G401.6 (cell line): ENCODE results near the gene SIX2.
A peak's percentile ranks its signal among the peaks of the same experiment; 100 is the strongest.

ENCODE experiments used
- FAIRE-seq: peaks from 2 replicates; lab custom pipeline; 2012; peaks lifted over from hg19 to GRCh38; lab: Jason Lieb, UNC

SIX2 gene

GRCh38 chr2:45000921-45001868 lies 8.1 kb downstream of the SIX2 start:
- no peak for FAIRE-seq

GRCh38 chr2:45000341-45000901 lies 8.8 kb downstream of the SIX2 start:
- FAIRE-seq, result no peak

DNA sequence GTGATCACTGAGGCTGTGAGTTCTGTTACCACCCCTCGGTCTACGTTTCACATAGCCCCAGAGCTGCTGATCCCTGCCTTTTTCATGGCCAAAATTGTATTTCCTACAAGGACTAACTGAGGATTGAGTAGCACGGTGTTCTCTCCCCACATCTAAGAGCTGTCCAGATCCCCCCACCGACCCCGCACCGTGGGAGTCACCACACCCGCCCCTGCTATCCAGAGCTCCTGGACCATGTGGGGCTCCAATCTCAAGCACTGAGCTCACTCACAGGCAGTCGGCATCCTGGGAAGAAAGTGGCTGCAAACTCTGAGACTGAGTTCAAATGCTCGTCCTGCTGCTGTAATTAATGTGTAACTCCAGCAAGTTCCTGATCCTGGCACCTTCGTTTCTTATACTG lies 9.7 kb downstream of the SIX2 start:
- FAIRE-seq, result no peak

GRCh38 chr2:44997963-44998362 lies 11.3 kb downstream of the SIX2 start:
- no peak for FAIRE-seq

DNA sequence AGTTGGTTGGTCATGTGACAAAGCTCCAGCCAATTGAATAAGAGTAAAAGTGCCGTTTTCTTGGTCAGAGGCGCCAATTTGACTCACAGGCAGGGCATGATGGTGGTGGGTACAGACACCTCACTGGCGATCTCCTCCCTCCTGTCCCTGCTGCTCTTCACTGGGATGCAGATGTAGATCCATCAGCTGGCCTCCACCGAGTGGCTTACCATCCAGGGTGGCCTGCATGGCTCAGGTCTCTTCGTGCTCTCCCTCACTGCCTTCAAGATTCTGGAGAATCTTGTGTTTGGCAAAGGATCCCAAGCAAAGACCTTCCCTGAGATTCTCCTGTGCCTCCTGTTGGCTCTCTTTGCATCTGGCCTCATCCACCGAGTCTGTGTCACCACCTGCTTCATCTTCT lies 12.9 kb downstream of the SIX2 start:
- no peak for FAIRE-seq

DNA sequence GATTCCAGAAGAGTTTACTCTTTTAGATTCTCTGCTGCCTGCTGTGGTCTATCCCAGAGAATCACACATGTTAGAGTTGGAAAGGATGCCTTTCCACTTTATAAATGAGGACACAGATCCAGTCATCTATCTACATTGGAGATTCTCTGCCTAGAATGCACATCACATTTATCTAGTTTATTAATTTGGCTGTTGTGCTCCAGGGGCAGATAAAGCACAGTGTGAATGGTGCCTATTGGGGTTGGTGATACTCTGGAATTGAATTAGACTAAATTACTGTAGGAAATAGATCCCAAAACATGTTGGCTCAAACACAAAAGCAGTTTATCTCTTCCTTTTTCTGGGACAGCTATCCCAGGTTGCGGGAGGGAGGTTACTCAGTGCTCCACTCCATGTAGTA lies 14.9 kb downstream of the SIX2 start:
- FAIRE-seq, result no peak

- no peak for FAIRE-seq
Measured at GRCh38 chr2:44989176-44989575, 20.1 kb downstream of the SIX2 start.

- no peak for FAIRE-seq
Measured at GRCh38 chr2:44983836-44984604, 25.2 kb downstream of the SIX2 start.

- peak; percentile 79 for FAIRE-seq
Measured at GRCh38 chr2:44981714-44982108, 27.5 kb downstream of the SIX2 start.

DNA sequence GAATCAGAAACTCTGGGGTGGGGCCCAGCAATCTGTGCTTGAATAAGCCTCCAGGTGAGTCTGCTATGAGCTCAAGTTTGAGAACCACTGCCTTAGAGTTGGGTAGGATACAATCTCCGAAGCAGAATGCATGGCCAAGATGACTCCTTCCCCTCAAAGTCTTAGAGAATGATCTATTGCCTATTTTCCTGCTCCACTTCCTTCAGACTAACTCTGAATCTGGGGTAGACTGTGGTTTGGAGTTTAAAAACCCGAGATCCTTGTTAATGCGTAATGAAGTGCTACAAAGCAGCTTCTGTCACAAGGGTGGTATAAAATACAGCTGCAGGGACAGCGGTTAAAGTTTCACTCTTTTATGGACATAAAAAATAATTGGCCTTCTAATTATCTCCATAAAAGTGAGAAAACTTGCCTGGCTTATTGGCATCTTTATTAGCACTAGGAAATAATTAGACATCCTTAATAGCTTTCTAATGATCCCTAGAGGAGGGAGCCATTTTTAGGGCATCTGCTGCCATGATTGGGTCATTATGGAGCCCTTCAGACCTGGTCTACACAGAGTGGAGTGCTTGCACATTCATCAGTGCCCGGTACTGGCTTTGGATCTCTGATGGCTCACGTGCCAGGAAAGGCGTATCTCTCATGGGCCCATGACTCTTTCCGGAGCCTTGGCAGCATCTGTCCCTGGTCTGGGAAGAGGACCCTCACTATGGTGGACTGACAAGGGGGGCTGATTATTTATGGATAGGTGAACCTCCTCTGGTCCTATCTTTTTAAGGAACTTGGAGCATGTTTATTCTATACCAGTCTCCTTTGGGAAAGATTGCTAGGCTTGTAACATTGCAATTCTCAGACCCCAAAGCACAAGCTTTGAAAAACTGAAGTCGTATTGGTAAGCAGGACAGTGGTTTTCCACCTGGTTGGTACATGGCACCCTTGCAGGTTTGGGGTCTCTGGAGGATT lies 28.2 kb downstream of the SIX2 start:
- FAIRE-seq, result no peak

DNA sequence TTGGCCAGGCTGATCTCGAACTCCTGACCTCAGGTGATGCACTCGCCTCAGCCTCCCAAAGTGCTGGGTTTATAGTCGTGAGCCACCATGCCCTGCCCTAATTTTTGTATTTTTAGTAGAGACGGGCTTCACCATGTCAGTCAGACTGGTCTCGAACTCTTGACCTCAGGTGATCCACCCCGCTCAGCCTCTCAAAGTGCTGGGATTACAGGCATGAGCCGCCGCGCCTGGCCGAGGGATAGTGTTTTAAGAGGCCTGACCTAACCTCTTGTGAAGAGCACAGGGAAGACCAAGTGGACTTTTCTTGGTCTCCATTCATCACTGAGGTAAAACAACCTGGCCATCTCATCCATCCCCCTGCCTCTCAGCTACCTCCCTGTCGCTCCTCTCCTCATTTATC lies 29.7 kb downstream of the SIX2 start:
- FAIRE-seq, result no peak

DNA sequence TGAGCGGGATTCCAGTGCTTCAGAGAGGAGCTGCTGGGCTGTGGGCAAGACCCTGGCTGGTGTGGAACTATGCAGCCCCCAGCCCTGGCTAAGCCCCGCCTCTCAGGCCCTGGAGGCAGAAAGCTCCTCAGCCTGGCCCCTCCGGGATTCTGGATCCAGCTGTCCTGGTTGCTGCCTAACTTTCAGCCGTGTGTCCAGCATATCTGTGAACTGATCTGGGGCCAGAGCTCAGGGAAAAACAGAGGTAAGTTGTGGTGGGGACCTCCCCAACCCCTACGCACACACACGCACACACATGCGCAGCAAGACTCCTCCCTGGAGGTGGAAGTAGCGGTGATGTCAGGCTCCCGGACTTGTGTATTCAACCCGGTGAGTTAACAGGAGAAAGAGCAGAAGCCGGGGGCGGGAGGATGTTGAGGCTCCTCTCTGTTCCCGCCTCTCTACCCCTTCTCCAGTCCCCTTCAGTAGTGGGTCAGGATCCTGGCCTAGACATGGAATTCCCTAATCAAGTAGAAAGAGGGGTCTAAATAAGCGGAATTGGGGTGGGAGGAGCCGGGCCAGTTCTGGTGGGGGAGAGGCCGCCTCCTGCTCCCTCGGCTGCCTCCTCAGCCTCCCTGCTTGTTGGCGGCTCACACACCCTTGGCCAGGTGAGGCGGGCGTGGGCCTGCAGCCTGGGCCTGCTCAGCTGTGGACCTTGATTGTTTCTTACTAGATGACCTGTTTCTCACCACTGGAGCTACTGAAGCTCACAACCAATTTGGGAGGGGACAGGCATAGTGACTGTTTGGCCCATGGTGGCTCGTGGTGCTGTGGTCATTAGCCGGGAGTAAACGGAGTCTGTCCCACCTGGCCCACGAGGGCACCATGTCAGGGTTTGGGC lies 33.4 kb downstream of the SIX2 start:
- FAIRE-seq, result no peak

DNA sequence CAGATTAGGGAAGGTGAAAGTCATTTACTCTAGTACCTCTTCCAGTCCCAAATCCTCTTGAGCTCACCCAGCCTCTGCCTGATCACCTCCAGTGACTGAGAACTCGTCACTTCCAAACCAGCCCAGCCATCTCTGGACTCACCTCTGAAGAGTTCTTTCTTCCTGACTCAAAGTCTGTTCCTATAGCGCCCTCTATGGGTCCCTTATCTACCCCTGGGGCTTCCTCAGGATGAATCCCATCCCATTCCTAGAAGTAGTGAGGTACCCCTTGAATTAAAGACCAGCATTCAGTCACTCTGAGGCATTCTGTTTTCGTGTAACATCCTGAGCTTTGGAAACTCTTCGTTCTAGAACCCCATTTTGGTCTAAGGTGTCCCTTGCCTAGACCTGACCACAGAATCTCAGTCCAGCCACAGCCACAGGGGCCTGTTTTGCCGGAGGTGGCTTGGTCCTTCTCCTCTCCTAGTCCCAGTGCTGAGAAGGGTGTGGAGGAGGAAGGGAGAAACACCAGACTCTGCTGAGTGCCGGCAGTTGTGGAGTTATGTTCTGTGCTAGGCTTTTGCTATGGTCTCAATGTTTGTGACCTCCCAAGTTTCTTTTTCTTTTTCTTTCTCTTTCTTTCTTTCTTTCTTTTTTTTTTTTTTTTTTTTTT lies 35.1 kb downstream of the SIX2 start:
- FAIRE-seq, result no peak

GRCh38 chr2:44972771-44973535 lies 36.3 kb downstream of the SIX2 start:
- no peak for FAIRE-seq

GRCh38 chr2:44970846-44971450 lies 38.3 kb downstream of the SIX2 start:
- no peak for FAIRE-seq

DNA sequence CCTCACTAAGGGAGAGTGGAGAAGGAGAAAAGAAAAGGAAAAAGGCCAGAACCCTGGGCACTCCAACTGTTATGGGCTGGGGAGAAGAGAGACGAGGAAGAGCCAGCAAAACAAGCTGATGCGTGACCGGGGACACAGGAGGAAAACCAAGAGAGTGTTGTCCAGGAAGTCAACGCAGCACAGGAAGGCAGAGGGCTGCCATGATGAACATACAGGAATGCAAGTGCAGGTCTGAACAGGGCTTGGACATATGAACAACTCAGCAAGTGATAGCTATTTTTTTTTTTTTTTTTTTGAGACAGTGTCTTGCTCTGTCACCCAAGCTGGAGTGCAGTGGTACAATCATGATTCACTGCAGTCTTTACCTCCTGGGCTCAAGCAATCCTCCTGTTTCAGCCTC lies 39.3 kb downstream of the SIX2 start:
- no peak for FAIRE-seq

DNA sequence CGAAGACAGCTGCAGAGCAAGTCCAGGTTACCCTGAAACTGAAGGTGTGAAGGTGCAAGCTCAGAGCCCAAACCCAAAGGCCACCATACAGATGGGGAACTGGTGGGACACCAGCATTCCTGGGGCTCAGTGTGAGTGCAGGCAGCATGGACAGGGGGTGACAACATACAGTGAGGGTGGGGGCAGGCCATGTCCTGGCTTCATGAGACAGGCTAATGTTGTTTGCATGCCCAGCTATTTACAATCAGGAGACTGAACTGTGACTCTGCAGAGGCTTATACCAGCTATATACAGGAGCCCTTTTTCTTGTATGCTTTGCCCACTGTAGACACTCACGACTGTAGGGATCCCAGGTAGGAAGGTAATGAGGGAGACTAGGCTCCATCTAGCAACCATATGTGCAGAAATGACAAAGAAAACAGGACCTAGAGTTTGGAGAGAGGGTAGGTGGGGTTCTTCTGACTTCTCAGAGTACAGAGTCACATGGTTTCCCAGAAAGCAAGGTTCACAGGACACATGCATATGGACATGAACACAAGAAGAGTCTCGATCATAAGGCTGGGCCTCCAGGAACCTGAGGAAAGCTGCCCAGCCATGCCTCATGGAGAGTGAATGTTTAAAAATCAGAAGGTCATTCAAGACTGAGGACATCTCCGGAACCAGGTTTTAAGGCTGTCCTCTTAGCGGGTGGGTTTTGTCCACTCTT lies 41.4 kb downstream of the SIX2 start:
- no peak for FAIRE-seq

GRCh38 chr2:44967056-44967455 lies 42.2 kb downstream of the SIX2 start:
- FAIRE-seq, result no peak

DNA sequence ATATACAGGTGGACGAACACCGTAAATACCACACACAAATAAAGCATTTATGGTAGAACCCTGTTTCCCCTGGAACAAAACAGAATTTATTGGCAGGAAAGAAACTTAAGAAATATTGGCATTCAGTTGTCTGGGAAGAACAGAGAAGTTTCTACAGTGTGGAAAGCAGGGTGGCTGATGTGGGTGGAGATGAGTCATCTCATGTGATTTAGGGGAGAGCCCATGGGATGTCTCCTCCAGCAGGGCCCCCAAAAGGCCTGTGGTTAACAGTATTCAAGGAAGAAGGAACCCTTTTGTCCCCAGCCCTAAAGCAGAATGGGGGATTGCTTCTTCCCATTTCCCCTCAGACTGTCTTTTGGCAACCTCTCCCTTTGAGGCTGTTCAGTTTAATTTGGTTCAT lies 43.6 kb downstream of the SIX2 start:
- no peak for FAIRE-seq
